Mammary epithelial cell (primary cell): ENCODE measurements around the gene MUC20.

Experiments
- EZH2 ChIP-seq: IDR thresholded peaks from 2 replicates; pipeline ENCODE4 v1.6.1; 2012; ENCODE audit warnings: low read length, inconsistent platforms, borderline replicate concordance
- TF ChIP-seq, protein P1 (sequence below), 2 donors: IDR thresholded peaks in 1 of 2; conservative IDR thresholded peaks in 1 of 2; 2 replicates each; pipeline ENCODE4 v1.5.1; 2011 to 2012; ENCODE audit warnings: inconsistent platforms in 2 of 2, low read length in 2 of 2, mild to moderate bottlenecking in 2 of 2, control low read depth in 1 of 2, low read depth in 1 of 2; ENCODE audit not compliant: insufficient read depth in 1 of 2; ENCODE audit errors: extremely low read depth in 1 of 2

DNA sequence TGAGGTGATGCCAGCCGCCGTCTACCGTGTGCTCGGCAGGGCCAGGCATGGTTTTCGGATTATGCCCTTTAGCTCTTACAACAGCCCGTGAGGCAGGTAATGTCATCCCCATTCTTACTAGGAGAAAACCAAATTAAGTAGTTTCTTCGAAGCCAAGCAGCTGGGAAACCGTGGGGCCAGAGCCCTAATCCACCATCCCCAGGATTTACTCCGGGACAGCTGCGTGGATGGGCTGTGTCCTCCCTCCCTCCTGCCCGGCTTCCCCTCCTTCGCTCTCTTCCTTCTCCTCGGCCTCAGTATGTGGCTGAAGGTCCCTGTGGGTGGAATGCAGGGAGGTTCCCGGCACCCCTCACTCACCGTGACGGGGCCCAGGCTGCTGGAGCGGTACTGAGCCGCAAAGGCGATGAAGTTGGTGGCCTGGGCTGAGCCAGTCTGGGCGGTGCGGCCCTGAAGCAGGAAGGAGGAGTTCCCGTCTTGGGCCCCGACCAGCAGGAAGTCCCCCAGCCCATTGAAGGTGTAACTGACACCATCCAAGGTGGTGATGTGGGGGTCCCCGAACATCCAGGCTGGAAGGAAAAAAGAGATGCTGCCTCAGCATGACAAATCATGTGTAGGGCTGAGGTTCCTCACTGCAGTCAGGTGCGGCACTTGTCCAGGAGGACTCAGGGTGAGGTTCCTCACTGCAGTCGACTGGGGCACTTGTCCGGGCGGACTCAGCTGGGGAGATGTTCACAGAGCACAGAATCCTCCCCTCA, 42.5 kb downstream of the MUC20 start:
- TF ChIP-seq, protein P1, sequence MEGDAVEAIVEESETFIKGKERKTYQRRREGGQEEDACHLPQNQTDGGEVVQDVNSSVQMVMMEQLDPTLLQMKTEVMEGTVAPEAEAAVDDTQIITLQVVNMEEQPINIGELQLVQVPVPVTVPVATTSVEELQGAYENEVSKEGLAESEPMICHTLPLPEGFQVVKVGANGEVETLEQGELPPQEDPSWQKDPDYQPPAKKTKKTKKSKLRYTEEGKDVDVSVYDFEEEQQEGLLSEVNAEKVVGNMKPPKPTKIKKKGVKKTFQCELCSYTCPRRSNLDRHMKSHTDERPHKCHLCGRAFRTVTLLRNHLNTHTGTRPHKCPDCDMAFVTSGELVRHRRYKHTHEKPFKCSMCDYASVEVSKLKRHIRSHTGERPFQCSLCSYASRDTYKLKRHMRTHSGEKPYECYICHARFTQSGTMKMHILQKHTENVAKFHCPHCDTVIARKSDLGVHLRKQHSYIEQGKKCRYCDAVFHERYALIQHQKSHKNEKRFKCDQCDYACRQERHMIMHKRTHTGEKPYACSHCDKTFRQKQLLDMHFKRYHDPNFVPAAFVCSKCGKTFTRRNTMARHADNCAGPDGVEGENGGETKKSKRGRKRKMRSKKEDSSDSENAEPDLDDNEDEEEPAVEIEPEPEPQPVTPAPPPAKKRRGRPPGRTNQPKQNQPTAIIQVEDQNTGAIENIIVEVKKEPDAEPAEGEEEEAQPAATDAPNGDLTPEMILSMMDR (conservative IDR thresholded peaks at IDR 0.05 in 1 of 2, IDR thresholded peaks at IDR 0.05 in 1 of 2; ENCODE audit: extremely low read depth in 1 of 2, insufficient read depth in 1 of 2, low read depth in 1 of 2, low read length in 2 of 2) = no peak
- TF ChIP-seq EZH2 = no peak
